GM20431 (cell line): ENCODE measurements around the gene VPS35L.

Experiments used
- in situ Hi-C: fragments of 300-500 bp; cut with MseI, MboI; formaldehyde crosslinking; loops from one replicate; pipeline ENCODE4 v1.15.0; 2020; ENCODE audit warnings: low sequenced_read_pairs; ENCODE audit not compliant: unreplicated experiment

Gene VPS35L

GRCh38 chr16:19681637-19682036, 126.1 kb downstream of the VPS35L start:
- in situ Hi-C loops: no loop called here

GRCh38 chr16:19683453-19684236, 128.1 kb downstream of the VPS35L start:
- in situ Hi-C loops: no loop called here

- in situ Hi-C loops: no loop called here
These were observed 129.7 kb downstream of the VPS35L start for GRCh38 chr16:19685176-19685575.

- in situ Hi-C loops: no loop called here
These were observed 131.8 kb downstream of the VPS35L start for GRCh38 chr16:19687279-19687678.

GRCh38 chr16:19688396-19689024, 133.0 kb downstream of the VPS35L start:
- in situ Hi-C loops: no loop called here

- in situ Hi-C loops: no loop called here
These were observed 133.8 kb downstream of the VPS35L start for GRCh38 chr16:19689342-19689741.

- in situ Hi-C loops: no loop called here
These were observed 134.7 kb downstream of the VPS35L start for GRCh38 chr16:19690196-19690595.

- in situ Hi-C loops: no loop called here
These were observed 135.7 kb downstream of the VPS35L start for GRCh38 chr16:19691161-19691711.

- in situ Hi-C loops: no loop called here
These were observed 139.5 kb downstream of the VPS35L start for GRCh38 chr16:19694989-19695388.

GRCh38 chr16:19696328-19696727, 140.8 kb downstream of the VPS35L start:
- in situ Hi-C loops: no loop called here

GRCh38 chr16:19696961-19697360, 141.5 kb downstream of the VPS35L start:
- in situ Hi-C loops: no loop called here

- in situ Hi-C loops: no loop called here
These were observed 142.3 kb downstream of the VPS35L start for GRCh38 chr16:19697756-19698318.

GRCh38 chr16:19698480-19699465, 143.3 kb downstream of the VPS35L start:
- in situ Hi-C loops: no loop called here

GRCh38 chr16:19699472-19699871, 144.0 kb downstream of the VPS35L start:
- in situ Hi-C loops: no loop called here

GRCh38 chr16:19700319-19700781, 144.8 kb downstream of the VPS35L start:
- in situ Hi-C loops: no loop called here

GRCh38 chr16:19701091-19701490, 145.6 kb downstream of the VPS35L start:
- in situ Hi-C loops: no loop called here

GRCh38 chr16:19703172-19703889, 147.8 kb downstream of the VPS35L start:
- in situ Hi-C loops: no loop called here

GRCh38 chr16:19704321-19705145, 149.0 kb downstream of the VPS35L start:
- in situ Hi-C loops: no loop called here
